PC-3 (cell line): ENCODE data around the gene TLR6. TPM values are rescaled to one million over a fixed set of nuclear protein-coding genes. Genes with fewer than 3 reads are reported as not detected.

Experiments
- ATAC-seq: fragments of 200-7000 bp; cut with Tn5 transposase; 2 replicates; pipeline ENCODE4 v1.9.1; 2020; ENCODE audit warnings: mild to moderate bottlenecking, moderate library complexity
- BruUV-seq: library from RNA; stranded (reverse); fragments of 400-500 nt; replicated peaks from 2 replicates; lab custom pipeline; 2021; lab: Mats Ljungman, UMichigan
- CTCF ChIA-PET: fragments of 300-600 bp; sonication (Branson Sonifier 250); formaldehyde crosslinking; loops from one replicate; lab custom pipeline; 2022; ENCODE audit warnings: antibody characterized with exemption; lab: Charles Lee
- POLR2A ChIA-PET: fragments of 300-600 bp; sonication (Branson Sonifier 250); formaldehyde crosslinking; loops from one replicate; lab custom pipeline; 2022; ENCODE audit warnings: antibody characterized with exemption; ENCODE audit not compliant: unreplicated experiment; lab: Charles Lee
- DNase-seq: peaks from one replicate; pipeline ENCODE4 v3.0.0-alpha.2; 2015
- H2AFZ ChIP-seq: fragments of 300-600 bp; sonication (generic); 2 replicates; pipeline ENCODE4 v1.6.0; 2016; ENCODE audit warnings: antibody characterized with exemption, low read length
- H3F3A ChIP-seq: fragments of 300-600 bp; sonication (generic); one replicate; pipeline ENCODE4 v1.6.0; 2017; ENCODE audit warnings: antibody characterized with exemption, low read length, control low read depth, mild to moderate bottlenecking; ENCODE audit not compliant: unreplicated experiment
- H3K27ac ChIP-seq: fragments of 300-600 bp; sonication (generic); 2 replicates; pipeline ENCODE4 v1.5.1; 2016; ENCODE audit warnings: mild to moderate bottlenecking, low read length
- H3K27me3 ChIP-seq: fragments of 300-600 bp; sonication (generic); 2 replicates; pipeline ENCODE4 v1.6.1; 2016; ENCODE audit warnings: low read length, mixed read lengths
- H3K36me3 ChIP-seq: fragments of 300-600 bp; sonication (generic); 2 replicates; pipeline ENCODE4 v1.6.1; 2016; ENCODE audit warnings: low read depth, mixed run types, low read length, mixed read lengths
- H3K4me1 ChIP-seq: fragments of 300-600 bp; sonication (generic); 2 replicates; pipeline ENCODE4 v1.5.1; 2016; ENCODE audit warnings: low read length; ENCODE audit not compliant: insufficient read depth
- H3K4me2 ChIP-seq: fragments of 300-600 bp; sonication (generic); 2 replicates; pipeline ENCODE4 v1.6.0; 2016; ENCODE audit warnings: low read length
- H3K4me3 ChIP-seq: fragments of 300-600 bp; sonication (generic); 2 replicates; pipeline ENCODE4 v1.5.1; 2016; ENCODE audit warnings: mild to moderate bottlenecking, low read length, mixed read lengths
- H3K79me2 ChIP-seq: fragments of 300-600 bp; sonication (generic); 2 replicates; pipeline ENCODE4 v1.6.1; 2017; ENCODE audit warnings: low read length, mixed read lengths
- H3K9ac ChIP-seq: fragments of 300-600 bp; sonication (generic); 2 replicates; pipeline ENCODE4 v1.6.0; 2016; ENCODE audit warnings: mild to moderate bottlenecking, low read length
- H3K9me2 ChIP-seq: fragments of 300-600 bp; sonication (generic); replicated peaks from 2 replicates; pipeline ENCODE4 v1.6.1; 2016; ENCODE audit warnings: mixed run types, low read length, mixed read lengths
- H3K9me3 ChIP-seq: fragments of 300-600 bp; sonication (generic); 2 replicates; pipeline ENCODE4 v1.6.1; 2016; ENCODE audit warnings: low read length, mixed read lengths
- H4K20me1 ChIP-seq: fragments of 300-600 bp; sonication (generic); 2 replicates; pipeline ENCODE4 v1.6.1; 2016; ENCODE audit warnings: low read length, mixed read lengths
- EZH2 ChIP-seq: fragments of 300-600 bp; sonication (generic); IDR thresholded peaks from one replicate; pipeline ENCODE4 v1.6.1; 2017; ENCODE audit warnings: antibody characterized with exemption, mild to moderate bottlenecking, low read length; ENCODE audit not compliant: unreplicated experiment
- EZH2phosphoT487 ChIP-seq: fragments of 300-600 bp; sonication (generic); IDR thresholded peaks from 2 replicates; pipeline ENCODE4 v1.6.1; 2018; ENCODE audit warnings: mild to moderate bottlenecking, antibody characterized with exemption, low read length, borderline replicate concordance
- intact Hi-C: fragments of 100-400 bp; cut with micrococcal nuclease; formaldehyde crosslinking; loops from 2 replicates; pipeline ENCODE4 v1.9.0; 2023
- total RNA-seq: library from RNA; depleted of rRNA; stranded (reverse); fragments of >200 nt; gene quantifications from 2 replicates; pipeline ENCODE4 v1.2.3, GENCODE V29; 2014
- TF ChIP-seq, protein P1 (sequence below): fragments of 300-600 bp; sonication (generic); conservative IDR thresholded peaks from 2 replicates; pipeline ENCODE4 v1.5.1; 2017; ENCODE audit warnings: antibody characterized with exemption, low read depth, mild to moderate bottlenecking, low read length

The TLR6 gene
- total RNA-seq, 1 experiment from 2014 or later, result 1.2 TPM

DNA sequence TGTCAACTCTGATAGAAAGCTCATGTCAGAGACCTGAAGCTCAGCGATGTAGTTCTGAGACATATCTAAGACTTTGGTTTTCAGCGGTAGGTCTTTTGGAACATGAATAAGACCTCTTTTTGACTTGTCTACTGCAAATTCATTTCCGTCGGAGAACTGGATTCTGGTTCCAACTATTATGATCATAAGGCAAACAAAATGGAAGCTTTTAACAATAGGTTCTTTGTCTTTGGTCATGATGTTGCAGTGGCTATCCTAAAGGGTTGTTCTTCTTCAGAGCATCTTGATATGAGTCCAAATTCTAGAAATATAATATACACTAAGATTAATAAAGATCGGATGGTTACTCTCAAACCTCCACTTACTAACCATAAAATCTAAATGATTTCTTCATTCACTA, 27.4 kb downstream of the TLR6 start:
- no peaks in the 10 kb centered on the region for H3K4me1 ChIP-seq
- no peak for DNase-seq
- H3K9me2 ChIP-seq, result no peaks in the 10 kb centered on the region
- H3K9ac ChIP-seq, result no peak overlapping the region
- ChIA-PET POLR2A (no interaction called here), CTCF (no interaction called here)
- BruUV-seq, result no TSS peak
- H3K79me2 ChIP-seq, result no peaks in the 10 kb centered on the region
- TF ChIP-seq, protein P1, sequence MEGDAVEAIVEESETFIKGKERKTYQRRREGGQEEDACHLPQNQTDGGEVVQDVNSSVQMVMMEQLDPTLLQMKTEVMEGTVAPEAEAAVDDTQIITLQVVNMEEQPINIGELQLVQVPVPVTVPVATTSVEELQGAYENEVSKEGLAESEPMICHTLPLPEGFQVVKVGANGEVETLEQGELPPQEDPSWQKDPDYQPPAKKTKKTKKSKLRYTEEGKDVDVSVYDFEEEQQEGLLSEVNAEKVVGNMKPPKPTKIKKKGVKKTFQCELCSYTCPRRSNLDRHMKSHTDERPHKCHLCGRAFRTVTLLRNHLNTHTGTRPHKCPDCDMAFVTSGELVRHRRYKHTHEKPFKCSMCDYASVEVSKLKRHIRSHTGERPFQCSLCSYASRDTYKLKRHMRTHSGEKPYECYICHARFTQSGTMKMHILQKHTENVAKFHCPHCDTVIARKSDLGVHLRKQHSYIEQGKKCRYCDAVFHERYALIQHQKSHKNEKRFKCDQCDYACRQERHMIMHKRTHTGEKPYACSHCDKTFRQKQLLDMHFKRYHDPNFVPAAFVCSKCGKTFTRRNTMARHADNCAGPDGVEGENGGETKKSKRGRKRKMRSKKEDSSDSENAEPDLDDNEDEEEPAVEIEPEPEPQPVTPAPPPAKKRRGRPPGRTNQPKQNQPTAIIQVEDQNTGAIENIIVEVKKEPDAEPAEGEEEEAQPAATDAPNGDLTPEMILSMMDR, result no peak
- no peak for TF ChIP-seq EZH2phosphoT487
- TF ChIP-seq EZH2, result no peak
- H3K4me3 ChIP-seq, result no peak overlapping the region
- ATAC-seq, result no peak
- intact Hi-C loops, result no loop called here
- no peak overlapping the region for H2AFZ ChIP-seq
- no peaks in the 10 kb centered on the region for H3K9me3 ChIP-seq
- no peak overlapping the region for H3K27ac ChIP-seq
- H3K36me3 ChIP-seq, result no peaks in the 10 kb centered on the region
- H4K20me1 ChIP-seq, result no peaks in the 10 kb centered on the region
- no peak overlapping the region for H3K4me2 ChIP-seq
- H3F3A ChIP-seq, result no peaks in the 10 kb centered on the region
- H3K27me3 ChIP-seq, result no peaks in the 10 kb centered on the region

DNA sequence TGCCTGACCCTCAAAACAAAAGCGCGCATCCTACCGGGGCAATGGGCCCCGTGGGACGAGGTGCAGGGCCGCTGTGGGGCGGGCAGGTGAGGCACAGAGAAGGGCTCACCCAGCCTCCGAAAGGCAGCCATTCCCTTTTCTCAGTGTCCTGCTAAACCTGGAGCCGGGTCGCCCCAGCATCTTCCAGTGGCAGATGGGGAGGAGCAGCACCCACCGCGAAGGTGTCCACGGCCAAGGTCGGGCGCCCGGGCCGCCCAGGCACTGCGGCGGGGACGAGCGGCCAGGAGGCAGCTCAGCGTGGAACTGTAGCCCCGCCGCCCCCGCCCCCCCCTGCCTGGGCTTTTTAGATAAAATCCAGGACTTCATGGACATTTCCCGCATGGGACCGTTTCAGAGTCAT, 32.9 kb downstream of the TLR6 start:
- no peaks in the 10 kb centered on the region for H4K20me1 ChIP-seq
- no peak overlapping the region for H3K4me2 ChIP-seq
- H3K9me3 ChIP-seq, result no peaks in the 10 kb centered on the region
- intact Hi-C loops, result no loop called here
- H2AFZ ChIP-seq, result no peak overlapping the region
- peaks cover 17% of the 10 kb centered on the region for H3K4me1 ChIP-seq
- no peaks in the 10 kb centered on the region for H3F3A ChIP-seq
- H3K4me3 ChIP-seq, result no peak overlapping the region
- no peak overlapping the region for H3K27ac ChIP-seq
- H3K27me3 ChIP-seq, result no peaks in the 10 kb centered on the region
- ATAC-seq, result no peak
- no peak overlapping the region for H3K9ac ChIP-seq
- no peaks in the 10 kb centered on the region for H3K36me3 ChIP-seq
- no peak for DNase-seq
- TF ChIP-seq, protein P1, result no peak
- TF ChIP-seq EZH2 (no peak), EZH2phosphoT487 (no peak)
- CTCF ChIA-PET, result no interaction called here
- POLR2A ChIA-PET, result no interaction called here
- no peaks in the 10 kb centered on the region for H3K79me2 ChIP-seq
- no peaks in the 10 kb centered on the region for H3K9me2 ChIP-seq
- no TSS peak for BruUV-seq

DNA sequence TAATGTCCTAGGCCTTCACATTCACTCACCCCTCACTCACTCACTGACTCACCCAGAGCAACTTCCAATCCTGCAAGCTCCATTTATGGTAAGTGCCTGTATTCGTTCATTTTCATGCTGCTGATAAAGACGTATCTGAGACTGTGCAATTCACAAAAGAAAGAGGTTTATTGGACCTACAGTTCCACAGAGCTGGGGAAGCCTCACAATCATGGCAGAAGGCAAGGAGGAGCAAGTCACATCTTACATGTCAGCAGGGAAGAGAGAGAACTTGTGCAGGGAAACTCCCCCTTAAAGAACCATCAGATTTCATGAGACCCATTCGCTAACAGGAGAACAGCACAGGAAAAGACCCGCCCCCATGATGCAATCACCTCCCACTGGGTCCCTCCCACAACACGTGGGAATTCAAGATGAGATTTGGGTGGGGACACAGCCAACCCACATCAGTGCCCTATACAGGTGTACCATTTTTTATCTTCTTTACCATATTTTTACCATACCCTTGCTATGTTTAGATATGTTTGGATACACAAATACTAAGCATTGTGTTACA, 33.8 kb downstream of the TLR6 start:
- intact Hi-C loops, result no loop called here

More for the DNA sequence above, 33.8 kb downstream of the TLR6 start:
- Histone ChIP-seq H4K20me1 (no peaks in the 10 kb centered on the region), H3K4me2 (no peak overlapping the region), H3K4me3 (no peak overlapping the region), H3K9me2 (no peaks in the 10 kb centered on the region), H3K27me3 (no peaks in the 10 kb centered on the region), H3K36me3 (no peaks in the 10 kb centered on the region), H3K79me2 (no peaks in the 10 kb centered on the region), H2AFZ (no peak overlapping the region), H3K27ac (no peak overlapping the region), H3F3A (no peaks in the 10 kb centered on the region), H3K4me1 (peaks cover 24% of the 10 kb centered on the region), H3K9me3 (no peaks in the 10 kb centered on the region), H3K9ac (no peak overlapping the region)
- ATAC-seq (no peak), DNase-seq (no peak)
- BruUV-seq, result no TSS peak
- POLR2A ChIA-PET, result no interaction called here
- CTCF ChIA-PET, result no interaction called here
- TF ChIP-seq, protein P1, result no peak
- no peak for TF ChIP-seq EZH2phosphoT487
- no peak for TF ChIP-seq EZH2
